GM12874 (cell line): ENCODE data around the gene SIGLEC1.

Experiments used
- TF ChIP-seq, protein P1 (sequence below): IDR thresholded peaks from 2 replicates; pipeline ENCODE4 v1.5.1; 2011; ENCODE audit warnings: low read depth, mild to moderate bottlenecking, control low read depth, low read length, moderate library complexity; ENCODE audit not compliant: insufficient read depth

The SIGLEC1 gene

DNA sequence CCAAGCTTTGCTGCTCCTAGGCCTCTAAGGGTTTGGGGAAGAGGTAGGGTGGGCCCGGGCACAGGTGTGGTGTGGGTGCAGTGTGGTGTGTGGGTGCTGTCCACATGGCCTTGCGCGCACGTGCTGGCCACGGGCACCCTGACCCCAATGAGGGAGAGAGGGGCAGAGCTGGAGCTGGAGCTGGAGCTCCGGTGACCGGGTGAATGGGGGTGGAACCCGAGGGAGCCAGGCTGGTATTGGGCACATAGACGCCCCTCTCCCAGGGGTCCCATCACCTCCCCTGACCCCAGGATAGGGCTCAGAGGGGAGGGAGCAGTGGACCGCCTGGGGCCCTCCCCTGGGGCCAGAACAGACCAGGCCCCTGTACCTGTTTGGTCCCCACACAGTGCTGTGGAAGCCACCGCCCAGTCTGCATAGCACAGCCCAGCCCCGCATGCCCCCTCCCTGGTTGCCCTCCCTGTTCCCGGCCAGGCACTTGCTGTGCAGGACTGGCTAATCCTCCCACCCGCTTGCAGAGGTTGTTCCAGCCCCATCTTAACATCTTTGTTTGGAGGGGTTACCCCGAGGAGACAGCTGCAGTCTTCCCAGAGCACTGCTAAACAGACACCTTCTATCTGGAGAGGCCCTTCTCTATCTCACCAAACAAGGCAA is 31.6 kb downstream of the SIGLEC1 start:
- TF ChIP-seq, protein P1, sequence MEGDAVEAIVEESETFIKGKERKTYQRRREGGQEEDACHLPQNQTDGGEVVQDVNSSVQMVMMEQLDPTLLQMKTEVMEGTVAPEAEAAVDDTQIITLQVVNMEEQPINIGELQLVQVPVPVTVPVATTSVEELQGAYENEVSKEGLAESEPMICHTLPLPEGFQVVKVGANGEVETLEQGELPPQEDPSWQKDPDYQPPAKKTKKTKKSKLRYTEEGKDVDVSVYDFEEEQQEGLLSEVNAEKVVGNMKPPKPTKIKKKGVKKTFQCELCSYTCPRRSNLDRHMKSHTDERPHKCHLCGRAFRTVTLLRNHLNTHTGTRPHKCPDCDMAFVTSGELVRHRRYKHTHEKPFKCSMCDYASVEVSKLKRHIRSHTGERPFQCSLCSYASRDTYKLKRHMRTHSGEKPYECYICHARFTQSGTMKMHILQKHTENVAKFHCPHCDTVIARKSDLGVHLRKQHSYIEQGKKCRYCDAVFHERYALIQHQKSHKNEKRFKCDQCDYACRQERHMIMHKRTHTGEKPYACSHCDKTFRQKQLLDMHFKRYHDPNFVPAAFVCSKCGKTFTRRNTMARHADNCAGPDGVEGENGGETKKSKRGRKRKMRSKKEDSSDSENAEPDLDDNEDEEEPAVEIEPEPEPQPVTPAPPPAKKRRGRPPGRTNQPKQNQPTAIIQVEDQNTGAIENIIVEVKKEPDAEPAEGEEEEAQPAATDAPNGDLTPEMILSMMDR, result no peak

DNA sequence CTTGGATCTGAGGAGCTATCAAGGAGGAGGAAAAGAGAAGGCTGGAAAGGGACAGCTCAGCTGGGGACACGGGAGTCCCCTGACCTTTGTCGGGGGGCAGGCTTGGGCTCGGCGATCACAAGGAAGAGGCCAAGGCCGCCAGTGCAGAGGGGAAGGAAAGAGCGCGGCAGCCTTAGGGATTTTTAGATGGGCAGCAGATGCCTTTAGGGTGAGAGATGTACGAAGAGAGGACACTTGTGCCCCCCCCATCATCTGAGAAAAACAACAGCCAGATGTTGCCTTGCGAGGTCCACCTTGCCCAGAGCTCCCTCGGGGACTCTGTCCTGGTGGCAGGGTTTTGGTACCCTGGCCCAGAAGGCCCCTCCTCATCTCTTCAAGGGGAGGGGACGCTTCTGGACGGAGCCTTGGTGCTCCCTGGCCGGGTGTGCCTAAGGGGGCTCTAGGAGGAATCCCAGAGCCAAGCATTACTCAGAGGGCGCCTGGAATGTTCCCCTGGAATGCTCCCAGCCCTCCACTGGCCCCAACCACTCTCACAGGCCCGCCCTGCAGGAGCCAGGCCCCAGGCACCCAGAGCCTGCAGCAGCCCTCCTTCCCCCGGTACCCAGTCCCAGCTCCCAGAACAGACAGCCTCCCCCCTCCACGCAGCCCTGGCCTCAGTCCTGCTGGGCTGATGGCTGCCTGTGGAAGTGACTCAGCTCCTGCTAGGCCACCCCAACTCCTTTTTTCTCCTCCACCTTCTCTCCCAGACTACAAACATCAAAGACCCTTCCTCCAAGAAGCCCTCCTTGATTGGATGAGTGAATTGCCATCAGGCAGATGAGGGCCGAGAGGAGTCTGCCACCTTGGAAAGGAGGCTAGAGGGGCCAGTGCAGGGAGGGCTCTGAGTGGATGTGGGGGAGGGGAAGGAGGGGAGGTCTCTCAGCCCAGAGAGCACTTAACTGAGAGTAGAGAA is 32.4 kb downstream of the SIGLEC1 start:
- TF ChIP-seq, protein P1, result no peak

DNA sequence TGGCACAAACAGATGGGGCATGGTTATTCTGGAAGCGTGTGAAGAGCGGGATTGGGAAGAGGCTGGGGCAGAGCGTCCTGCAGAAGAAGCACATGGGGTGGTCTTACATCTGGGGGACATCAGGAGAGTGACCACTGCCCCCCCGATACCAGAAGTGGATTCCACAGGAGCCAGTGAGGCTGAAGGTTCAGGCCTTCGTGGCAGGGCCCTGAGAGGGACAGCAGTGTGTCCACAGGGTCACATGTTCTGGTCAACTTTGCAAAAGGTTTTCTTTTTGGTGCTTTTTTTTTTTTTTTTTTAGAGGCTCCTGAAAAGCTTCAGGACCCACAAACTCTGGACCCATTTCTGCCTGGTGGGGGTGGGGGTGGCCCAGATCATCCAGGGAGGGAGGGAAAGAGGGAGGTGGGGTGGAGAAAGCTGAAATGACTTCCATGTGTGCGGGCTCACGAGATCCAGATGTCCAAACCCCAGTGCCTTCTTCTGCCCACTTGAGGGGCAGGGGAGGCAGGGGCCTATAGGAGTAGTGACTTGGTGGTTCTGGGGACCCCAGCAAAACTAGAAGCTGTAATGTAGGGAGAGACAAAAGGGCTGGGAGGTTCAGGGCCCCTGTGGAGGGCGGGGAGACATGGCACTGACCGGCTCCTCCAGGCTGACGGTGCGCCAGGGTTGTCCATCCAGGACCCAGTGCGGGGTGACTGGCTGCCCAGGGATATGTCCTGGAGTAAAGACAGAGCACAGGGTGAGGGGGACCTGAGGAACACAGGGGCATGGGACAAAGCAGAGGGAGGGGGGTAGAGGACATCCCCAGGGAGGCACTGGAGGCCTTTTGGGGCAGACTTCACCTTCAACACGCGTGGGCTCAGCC is 33.3 kb downstream of the SIGLEC1 start:
- TF ChIP-seq, protein P1, result no peak

DNA sequence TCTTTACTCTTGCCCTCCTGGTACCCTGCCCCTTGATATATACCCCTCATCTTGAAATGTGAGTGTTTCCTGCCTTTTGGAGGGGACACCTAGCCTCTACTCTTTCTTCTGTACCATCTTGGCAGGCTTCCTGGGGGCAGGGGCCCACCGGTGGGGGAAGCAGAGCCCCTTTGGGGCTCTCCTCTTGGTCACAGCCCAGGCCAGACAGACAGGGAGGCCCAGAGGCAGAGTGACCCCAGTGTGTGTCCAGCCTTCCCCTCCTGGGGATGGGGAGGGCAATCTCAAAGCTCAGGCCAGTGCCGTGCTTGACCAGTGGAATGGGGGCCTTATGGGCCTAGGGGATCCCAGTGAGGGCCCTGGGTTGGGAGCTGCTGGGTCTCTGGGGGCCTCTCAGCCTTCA is 34.2 kb downstream of the SIGLEC1 start:
- TF ChIP-seq, protein P1, result no peak

DNA sequence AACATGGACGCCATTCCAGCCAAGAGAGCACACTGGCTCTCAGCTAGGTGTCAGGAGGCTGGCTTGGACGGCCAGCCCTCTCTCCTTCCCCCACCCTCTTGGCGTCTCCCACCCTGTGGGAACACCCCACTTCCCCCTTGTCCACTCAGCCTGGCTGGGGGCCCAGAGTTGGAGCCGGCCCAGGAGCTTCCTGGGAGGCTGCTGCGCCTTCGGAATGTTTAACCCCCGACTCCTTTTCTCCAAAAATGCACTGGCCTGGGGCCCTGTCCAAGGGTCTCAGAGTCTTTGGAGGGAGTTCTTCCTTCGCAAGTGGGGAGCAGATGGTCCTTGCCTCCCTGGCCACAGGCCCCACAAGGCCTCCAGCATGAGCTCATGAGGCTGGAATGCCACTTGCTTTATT is 34.7 kb downstream of the SIGLEC1 start:
- TF ChIP-seq, protein P1, result no peak

DNA sequence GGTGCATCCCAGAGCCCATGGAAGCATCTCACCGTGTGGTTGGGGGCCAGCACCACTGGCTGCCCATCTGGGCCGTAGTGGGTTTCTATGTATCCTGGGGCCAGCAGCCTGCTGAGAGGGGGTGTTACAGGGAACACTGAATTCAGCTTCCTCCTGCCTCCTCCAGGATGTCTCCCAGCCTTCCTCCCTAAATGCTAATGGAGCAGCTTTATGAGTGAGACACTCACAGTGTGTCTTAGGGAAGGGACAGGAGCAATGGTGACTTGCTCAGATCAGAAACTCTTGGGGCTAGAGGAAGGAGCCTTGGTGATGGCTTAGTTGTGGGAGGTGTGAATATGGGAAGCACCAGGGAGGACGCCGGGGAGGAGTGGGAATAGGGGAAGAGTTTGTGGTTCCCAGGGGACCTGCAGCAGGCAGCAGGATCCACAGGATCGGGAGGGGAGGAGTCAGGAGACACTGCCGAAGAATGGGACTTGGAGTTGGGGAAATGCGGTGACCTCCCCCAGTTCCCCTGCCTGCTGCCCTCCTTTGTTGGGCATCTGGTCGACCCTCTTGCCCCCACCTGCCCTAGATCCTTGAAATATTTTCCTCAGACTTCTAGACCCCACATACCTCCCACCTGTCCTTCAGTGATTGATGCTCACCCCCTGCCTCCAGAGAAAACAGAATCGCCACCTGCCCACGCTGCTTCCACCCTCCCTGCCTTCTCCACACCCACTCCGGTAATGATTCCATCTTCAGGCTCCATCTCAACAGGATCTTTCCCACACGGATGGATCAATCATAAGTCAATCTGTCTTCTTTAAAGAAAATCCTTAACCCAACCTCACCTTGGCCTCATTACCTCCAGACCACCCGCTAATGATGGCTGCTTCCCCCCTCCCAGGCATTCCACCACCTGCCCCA is 37.2 kb downstream of the SIGLEC1 start:
- TF ChIP-seq, protein P1, result no peak
